ENCODE data around the gene WHAMM.

WHAMM gene

DNA sequence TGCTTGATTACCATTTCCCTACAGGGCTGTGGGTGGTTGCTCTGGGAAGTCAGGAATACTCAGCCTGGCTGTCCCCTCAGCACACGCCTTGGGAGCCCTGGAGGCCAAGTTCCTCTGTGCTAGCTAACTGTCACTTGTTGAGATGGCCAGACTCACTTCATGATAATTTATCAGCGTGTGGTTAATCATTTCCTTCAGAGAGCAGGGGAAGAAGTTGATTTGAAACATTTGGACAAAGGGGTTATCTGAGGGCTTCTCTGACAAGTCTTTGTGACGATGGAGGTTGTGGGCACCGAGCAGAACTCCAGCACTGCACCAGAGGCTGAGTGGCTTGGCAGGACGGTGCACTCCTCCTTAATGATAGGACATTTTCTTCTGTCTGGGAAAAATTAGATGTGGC lies 61.9 kb downstream of the WHAMM start:
- peak; percentile 87 for DNase-seq

DNA sequence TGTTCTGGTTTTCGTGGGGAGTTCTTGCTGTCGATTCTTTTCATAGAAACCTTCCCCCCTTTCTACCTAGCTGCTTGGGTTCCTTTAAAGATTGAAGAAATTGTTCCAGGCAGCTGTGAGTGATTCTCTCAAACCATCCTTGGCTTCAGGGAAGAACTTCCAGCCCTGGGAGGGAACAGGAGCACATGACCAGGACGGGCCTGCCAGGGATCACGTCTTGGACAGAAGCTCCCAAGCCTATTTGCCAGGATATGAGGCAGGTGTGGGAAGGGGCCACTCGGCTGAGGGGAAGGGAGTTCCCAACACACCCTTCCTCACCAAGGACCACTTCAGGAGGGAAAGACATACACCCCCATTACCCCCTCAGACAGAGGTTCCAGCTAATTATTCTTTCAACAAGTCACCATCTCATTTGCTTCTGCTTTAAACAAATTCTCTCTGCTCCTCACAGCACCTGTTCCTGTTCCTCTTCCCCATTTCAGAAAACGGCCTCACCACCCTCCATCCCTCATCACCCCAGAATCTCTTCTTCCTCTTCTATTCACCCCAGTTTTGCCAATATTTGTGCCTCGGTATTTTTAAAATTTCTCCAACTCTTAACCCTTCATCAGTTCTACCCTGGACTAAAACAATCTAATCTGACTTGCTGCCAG lies 62.5 kb downstream of the WHAMM start:
- no peak for DNase-seq

- no peak for DNase-seq
Measured at GRCh38 chr15:82873000-82873680, 63.7 kb downstream of the WHAMM start.

DNA sequence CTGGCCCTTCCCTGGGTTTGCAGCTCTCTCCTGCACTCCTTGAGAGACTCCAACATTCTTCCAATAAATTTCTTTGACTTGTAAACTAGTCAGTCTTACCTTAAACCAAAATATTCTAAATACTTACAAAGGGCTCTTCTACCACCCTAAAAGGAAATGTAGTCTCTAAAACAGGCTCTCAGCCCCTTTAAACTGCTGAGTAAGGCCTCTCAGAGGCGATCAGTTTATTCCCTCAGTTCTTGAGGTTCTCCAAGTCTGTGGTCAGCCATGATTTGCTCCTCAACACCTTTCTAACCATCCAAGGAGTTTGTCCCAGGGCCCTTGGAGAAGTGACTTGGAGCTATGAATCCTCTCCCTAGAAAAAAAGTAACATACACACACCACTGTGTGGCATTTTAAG lies 64.8 kb downstream of the WHAMM start:
- DNase-seq, result no peak

DNA sequence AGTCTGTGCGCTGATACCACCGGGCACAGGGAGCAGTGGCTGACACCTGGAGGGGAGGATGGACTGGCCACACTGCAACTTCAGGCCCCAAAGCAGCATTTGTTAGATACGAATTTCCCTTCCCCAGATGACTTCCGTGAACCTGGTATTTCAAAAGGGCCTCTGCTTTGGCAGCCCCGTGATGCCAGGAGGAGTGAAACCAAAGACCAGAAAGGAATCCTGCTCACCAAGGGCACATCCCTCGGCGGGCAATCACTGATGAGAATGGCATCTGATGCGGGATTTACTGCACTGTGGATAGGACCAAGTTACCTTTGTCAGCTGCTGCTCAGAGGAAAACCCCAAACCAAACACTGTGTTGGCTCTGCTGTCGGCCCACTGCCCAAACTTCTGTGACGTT lies 65.5 kb downstream of the WHAMM start:
- DNase-seq, result no peak

DNA sequence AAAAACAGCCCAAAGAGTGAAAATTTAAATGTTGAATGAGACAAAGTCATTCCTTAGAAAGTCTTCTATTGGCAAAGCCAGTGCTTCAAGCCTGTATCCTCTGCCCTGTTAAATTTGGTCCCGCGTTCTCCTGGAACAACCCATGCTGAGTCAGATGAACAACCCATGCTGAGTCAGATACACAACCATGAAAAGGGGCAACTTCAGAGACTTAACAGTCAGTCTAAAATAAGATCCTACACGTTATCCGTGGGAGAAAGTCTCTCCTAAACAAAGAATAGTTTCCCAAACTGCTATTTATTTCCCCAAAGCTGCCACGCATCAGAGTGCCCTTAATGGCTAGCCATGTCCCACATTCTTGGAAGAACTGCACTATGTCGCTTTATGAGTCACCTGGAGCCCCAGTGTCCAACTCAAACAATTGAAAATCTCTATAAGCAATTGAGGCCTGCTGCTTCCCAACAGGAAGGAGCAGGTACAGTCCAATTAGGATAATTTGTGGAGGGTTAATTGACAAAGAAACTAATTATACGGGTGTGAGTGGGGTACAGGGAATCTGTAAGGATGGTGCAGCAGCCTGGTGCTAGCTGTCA lies 66.1 kb downstream of the WHAMM start:
- DNase-seq, result no peak

- DNase-seq, result no peak
Measured at GRCh38 chr15:82877825-82878224, 68.4 kb downstream of the WHAMM start.

- no peak for DNase-seq
Measured at GRCh38 chr15:82878325-82878724, 68.9 kb downstream of the WHAMM start.

DNA sequence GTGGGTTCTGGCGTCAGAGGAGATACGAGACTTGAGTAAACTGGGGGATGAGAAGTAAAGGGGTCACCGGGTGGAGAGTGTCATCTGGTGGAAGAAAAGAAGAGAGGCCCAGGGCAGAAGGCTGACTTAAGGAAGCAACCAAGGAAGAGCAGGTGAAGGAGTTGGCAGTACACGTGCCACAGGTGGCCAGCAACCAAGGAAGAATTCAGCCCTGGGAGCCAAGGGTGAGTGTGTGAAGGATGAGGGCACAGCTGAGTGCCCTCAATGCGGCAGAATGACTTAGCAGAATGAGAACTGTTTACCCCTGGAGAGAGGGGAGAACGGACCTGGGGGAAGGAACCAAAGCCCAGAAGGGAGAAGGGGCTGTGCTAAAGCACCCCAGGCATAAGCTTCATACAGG lies 71.3 kb downstream of the WHAMM start:
- DNase-seq, result no peak

DNA sequence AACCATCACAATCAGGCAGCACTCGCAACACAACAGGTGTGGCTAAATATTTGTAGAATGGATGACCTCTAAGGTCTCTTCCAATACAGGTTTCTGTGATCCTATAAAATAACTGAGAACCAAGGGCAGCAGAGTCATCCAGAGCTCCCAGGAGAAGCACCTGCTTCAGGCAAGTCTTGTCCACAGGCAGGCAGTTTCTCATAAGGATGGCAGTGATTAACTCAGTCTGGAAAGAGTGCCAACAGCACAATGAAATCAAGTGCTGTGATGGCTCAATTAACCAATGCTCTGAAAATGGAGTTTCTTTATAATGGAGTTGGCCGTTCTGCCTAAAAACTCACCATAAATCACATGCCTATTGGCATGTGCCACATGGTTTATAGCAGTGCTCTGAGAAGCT lies 72.3 kb downstream of the WHAMM start:
- no peak for DNase-seq

DNA sequence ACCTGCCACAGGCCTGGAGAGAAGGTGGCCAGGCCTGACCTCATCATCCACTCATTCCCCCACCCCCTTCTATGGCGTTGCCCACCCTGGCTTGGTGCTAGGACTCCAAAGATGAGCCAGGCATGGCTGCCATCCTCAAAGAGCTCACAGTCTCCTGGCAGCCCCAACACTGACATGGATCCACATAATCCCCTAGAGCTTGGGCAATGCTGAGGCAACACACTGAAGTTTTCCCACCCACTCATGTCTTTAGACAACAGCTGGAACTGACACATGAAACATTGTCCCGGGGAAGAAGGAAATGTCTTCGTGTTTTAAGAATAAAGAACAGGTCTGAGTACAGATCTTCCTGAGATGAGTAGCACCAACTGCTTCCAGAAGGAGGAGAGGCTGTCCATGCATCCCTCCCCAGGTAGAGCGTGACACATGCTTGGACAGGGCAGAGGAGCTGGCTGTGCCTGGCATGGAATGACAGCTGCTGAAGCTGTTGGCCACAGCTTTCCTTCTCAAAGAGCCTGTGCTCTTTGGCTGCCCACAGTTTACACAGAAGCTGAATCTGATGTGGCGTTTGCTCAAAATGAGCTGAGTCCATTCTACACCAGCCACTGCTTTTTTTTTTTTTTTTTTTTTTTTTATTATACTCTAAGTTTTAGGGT lies 73.0 kb downstream of the WHAMM start:
- no peak for DNase-seq

Measured in hematopoietic multipotent progenitor cell treated with erythropoietin and hydrocortisone succinate and interleukin-3 and kit ligand, for 6 days (in vitro differentiated cells).